ENCODE results near the gene FREM2. TPM values are rescaled to one million over a fixed set of nuclear protein-coding genes. Genes with fewer than 3 reads are reported as not detected.
A peak's percentile ranks its signal among the peaks of the same experiment; 100 is the strongest.

FREM2 gene
- total RNA-seq, 1 experiment from 2014 or later: 25.4 TPM

- CTCF ChIA-PET: interaction anchor here (0.6 kb wide), 1 partner anchor 102 kb away, joined by 3 read pairs; no protein-coding TSS in a partner anchor
- no peak for TF ChIP-seq CTCF (IDR thresholded peaks at IDR 0.05; ENCODE audit: unreplicated experiment)
- no peaks in the 10 kb centered on the region for H3K27me3 Mint-ChIP-seq (ENCODE audit: unreplicated experiment)
- no peaks in the 10 kb centered on the region for H3K36me3 Mint-ChIP-seq (ENCODE audit: insufficient read depth, unreplicated experiment)
- intact Hi-C loops (cut with micrococcal nuclease; ENCODE audit: unreplicated experiment): no loop called here
- no peak for DNase-seq
- peaks cover 5% of the 10 kb centered on the region for H3K9me3 Mint-ChIP-seq (ENCODE audit: low read depth, unreplicated experiment)
- H3K27ac Mint-ChIP-seq (ENCODE audit: unreplicated experiment): peak overlapping the region; percentile 8
- peaks cover 20% of the 10 kb centered on the region for H3K4me1 Mint-ChIP-seq (ENCODE audit: low read depth, unreplicated experiment)
- no peak overlapping the region for H3K4me3 Mint-ChIP-seq (ENCODE audit: low read depth, unreplicated experiment)
- BruUV-seq (replicated peaks): no TSS peak
Measured at GRCh38 chr13:38804061-38804460, 117.2 kb downstream of the FREM2 start.

- DNase-seq: peak; percentile 3
- peaks cover 20% of the 10 kb centered on the region for H3K4me1 Mint-ChIP-seq (ENCODE audit: low read depth, unreplicated experiment)
- H3K27me3 Mint-ChIP-seq (ENCODE audit: unreplicated experiment): no peaks in the 10 kb centered on the region
- H3K4me3 Mint-ChIP-seq (ENCODE audit: low read depth, unreplicated experiment): no peak overlapping the region
- peak overlapping the region; percentile 8 for H3K27ac Mint-ChIP-seq (ENCODE audit: unreplicated experiment)
- peaks cover 5% of the 10 kb centered on the region for H3K9me3 Mint-ChIP-seq (ENCODE audit: low read depth, unreplicated experiment)
- no TSS peak for BruUV-seq (replicated peaks)
- no peaks in the 10 kb centered on the region for H3K36me3 Mint-ChIP-seq (ENCODE audit: insufficient read depth, unreplicated experiment)
- intact Hi-C loops (cut with micrococcal nuclease; ENCODE audit: unreplicated experiment): no loop called here
- no peak for TF ChIP-seq CTCF (IDR thresholded peaks at IDR 0.05; ENCODE audit: unreplicated experiment)
- CTCF ChIA-PET: no interaction called here
Measured at GRCh38 chr13:38804536-38804935, 117.7 kb downstream of the FREM2 start.

- Mint-ChIP-seq H3K36me3 (ENCODE audit: insufficient read depth, unreplicated experiment) (peaks cover 6% of the 10 kb centered on the region), H3K27ac (ENCODE audit: unreplicated experiment) (peak overlapping the region; percentile 83), H3K4me3 (ENCODE audit: low read depth, unreplicated experiment) (no peak overlapping the region), H3K4me1 (ENCODE audit: low read depth, unreplicated experiment) (peaks cover 18% of the 10 kb centered on the region), H3K9me3 (ENCODE audit: low read depth, unreplicated experiment) (peaks cover 9% of the 10 kb centered on the region), H3K27me3 (ENCODE audit: unreplicated experiment) (no peaks in the 10 kb centered on the region)
- no peak for TF ChIP-seq CTCF (IDR thresholded peaks at IDR 0.05; ENCODE audit: unreplicated experiment)
- no TSS peak for BruUV-seq (replicated peaks)
- peak; percentile 46 for DNase-seq
- CTCF ChIA-PET: no interaction called here
- intact Hi-C loops (cut with micrococcal nuclease; ENCODE audit: unreplicated experiment): no loop called here
Measured at GRCh38 chr13:38814331-38814730, 127.5 kb downstream of the FREM2 start.

GRCh38 chr13:38819053-38819452 lies 132.2 kb downstream of the FREM2 start:
- TF ChIP-seq CTCF (IDR thresholded peaks at IDR 0.05; ENCODE audit: unreplicated experiment): no peak
- Mint-ChIP-seq H3K36me3 (ENCODE audit: insufficient read depth, unreplicated experiment) (peaks cover 6% of the 10 kb centered on the region), H3K27ac (ENCODE audit: unreplicated experiment) (no peak overlapping the region), H3K27me3 (ENCODE audit: unreplicated experiment) (no peaks in the 10 kb centered on the region), H3K9me3 (ENCODE audit: low read depth, unreplicated experiment) (peaks cover 7% of the 10 kb centered on the region), H3K4me1 (ENCODE audit: low read depth, unreplicated experiment) (peaks cover 23% of the 10 kb centered on the region), H3K4me3 (ENCODE audit: low read depth, unreplicated experiment) (no peak overlapping the region)
- intact Hi-C loops (cut with micrococcal nuclease; ENCODE audit: unreplicated experiment): no loop called here
- no TSS peak for BruUV-seq (replicated peaks)
- CTCF ChIA-PET: no interaction called here
- DNase-seq: no peak
